Islet of Langerhans (tissue), 1 donor: Measurements from ENCODE around the gene SLC2A8.
A peak's percentile ranks its signal among the peaks of the same experiment; 100 is the strongest.

Experiments
- FAIRE-seq: peaks from one replicate; lab custom pipeline; 2011; peaks lifted over from hg19 to GRCh38; lab: Jason Lieb, UNC

Gene SLC2A8, protein sequence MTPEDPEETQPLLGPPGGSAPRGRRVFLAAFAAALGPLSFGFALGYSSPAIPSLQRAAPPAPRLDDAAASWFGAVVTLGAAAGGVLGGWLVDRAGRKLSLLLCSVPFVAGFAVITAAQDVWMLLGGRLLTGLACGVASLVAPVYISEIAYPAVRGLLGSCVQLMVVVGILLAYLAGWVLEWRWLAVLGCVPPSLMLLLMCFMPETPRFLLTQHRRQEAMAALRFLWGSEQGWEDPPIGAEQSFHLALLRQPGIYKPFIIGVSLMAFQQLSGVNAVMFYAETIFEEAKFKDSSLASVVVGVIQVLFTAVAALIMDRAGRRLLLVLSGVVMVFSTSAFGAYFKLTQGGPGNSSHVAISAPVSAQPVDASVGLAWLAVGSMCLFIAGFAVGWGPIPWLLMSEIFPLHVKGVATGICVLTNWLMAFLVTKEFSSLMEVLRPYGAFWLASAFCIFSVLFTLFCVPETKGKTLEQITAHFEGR

DNA sequence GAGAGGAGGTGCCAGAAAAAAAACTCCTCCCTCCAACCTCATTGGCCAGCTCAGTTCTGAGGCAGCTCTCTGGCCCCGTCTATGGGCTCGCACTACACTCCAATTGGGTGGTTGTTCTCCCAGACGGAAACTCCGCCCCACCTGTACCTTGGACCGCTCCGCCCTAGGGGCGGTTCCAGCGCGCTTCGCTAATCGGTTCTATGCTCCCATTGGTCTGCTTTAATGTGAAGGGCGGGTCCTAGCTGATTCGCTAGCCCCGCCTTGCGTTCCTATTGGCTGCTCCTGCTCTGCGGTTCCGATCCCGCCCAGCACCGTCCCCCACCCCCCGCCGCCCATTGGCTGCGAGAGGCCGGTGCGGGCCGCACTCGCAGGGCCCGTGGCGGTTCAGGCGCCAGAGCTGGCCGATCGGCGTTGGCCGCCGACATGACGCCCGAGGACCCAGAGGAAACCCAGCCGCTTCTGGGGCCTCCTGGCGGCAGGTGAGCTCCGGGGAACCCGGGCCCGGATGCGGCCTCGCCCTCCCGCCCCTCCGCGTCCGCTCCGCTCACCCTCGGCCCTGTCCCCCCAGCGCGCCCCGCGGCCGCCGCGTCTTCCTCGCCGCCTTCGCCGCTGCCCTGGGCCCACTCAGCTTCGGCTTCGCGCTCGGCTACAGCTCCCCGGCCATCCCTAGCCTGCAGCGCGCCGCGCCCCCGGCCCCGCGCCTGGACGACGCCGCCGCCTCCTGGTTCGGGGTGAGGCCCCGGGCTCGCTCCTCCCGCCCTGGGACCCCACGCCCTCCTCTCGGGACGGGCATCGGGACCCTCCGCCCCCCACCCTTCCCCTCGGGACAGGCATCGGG, at the start of gene SLC2A8:
SLC2A8 (plus strand) TSS at position 362 of the 838 bp plus-strand sequence; CDS start at position 424, 62 bp downstream.
- peak; percentile 97 for FAIRE-seq

DNA sequence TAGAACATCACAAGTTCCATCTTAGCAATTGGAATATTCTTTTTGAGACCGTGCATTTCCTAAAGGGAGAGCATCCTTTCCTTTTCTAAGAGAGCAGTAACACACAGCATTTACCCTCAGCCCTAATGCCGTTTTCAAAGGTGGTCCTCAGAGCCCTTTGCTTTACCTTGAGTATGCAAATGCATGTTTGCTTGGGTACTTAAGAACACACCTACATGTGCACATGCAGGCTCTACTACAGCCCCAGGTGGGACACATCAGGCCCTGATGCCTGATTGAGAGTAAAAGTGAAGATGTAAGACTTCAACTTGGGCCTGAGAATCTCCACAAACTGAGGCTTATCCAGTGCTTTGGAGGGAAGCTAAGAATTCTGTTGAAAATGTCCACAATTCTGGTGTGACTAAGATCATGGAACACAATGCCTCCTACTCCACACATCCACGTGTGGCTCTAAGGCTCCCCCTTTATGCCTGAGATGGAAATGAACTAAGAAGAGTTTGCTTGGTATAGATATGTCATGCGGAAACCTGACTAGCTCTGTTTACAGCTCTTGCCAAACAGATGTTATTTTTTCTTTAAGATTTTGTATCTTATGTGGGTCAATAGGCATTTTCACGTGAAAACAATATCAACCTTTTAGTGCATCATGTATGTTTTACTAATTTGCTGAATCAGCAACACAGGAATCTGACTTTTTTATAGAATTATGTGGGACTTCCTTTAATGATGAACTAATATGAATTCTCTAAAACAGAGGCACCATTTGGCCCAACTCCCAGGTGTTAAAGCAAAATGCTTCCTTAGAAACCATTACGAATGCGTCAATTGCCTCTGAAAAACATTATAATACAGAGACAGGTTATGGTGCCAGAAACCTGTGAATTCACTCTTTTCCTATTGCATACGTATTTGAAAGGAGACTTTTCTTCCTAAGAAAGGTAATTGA, 48.9 kb upstream of the SLC2A8 start:
- FAIRE-seq = peak; percentile 55

DNA sequence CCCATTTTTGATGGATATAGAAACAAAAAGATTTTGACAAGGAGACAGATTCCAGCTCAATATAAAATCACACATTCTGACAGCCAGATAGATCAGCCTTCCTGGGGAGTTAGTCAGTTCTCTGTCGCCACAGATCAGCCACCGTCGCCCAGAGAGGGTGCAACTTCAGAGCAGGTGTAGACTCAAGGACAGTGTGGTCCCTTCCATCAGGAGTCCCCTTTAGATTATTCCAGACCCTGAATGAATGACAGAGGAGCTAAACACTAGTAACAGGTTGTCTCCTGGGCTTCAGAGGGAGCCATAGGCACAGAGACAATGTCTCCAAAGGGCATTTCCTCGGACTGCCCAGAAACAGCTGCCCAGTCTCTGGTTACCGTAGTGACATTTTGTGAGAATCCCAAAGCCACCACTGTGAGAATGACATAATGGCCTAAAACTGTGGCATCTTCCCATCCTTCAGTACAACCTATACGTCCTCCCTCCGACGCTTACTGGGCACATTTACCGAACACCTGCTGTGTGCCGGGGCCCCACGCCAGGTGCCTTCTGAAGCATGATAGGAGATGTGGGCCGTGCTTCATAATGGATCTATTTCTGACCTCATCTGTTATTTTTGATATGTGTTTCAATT, 47.4 kb upstream of the SLC2A8 start:
- no peak for FAIRE-seq

DNA sequence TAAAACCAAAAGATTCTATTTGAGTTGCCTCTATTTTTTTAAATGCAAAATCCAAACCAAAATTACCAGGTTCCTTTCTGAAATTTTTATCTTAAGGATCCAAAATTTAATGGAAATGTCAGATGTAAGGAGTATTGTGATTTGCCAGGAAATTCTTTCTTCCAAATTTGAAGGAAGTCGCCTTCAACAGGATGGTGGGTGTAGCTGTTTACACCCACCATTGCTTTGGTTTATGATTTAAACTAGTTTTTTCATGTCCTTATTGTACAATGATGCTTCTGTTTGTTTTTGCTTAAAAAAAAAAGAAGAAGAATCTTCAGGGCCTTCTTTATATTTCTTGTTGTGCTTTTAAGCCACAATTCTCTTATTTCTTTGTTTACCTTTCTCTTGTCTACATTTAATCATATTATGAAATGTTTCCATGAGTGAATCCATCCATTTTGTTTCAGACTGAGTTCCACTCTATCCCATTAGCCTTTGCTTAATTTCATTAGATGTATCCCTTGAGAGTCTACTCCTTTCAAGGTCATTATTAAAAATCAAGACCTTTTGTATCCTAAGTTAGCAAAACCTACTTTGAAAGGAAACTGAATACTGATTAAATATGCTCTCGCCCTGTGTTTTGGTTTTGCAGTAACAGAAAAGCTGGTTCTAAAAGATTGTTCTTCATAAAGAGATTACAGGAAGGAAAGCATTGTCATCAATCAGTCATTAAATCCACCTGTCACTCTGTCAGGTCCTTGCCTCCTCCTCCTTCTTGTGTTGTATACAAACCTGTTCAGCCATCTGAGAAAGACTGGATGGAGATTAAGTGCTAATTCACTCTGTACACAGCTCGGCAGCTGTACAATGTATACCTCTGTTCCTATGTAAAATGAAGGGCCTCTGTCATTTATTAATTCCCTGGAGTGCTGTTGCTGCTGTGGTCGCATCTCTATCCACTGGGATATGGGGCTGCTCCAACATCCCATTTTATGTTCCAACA, 45.5 kb upstream of the SLC2A8 start:
- FAIRE-seq = no peak

DNA sequence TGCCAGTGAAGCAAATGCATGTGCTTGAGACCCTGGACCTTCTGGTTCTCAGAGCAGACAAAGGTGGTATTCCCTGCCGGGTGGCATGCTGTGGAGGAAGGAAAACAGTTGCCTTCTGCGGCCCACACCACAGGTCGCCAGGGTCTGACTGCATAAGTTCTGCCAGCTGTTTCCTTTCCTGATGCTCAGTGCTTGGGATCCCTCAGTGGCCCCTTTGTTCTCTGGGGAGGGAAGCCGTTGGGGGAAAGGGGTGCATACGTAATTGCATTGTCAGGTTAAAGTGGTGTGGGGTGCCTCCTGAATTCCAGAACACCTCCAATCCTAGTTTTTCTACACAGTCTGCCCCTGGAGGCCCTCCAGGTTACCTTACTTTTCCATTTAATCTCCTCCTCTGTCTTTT, 43.1 kb upstream of the SLC2A8 start:
- FAIRE-seq = no peak

DNA sequence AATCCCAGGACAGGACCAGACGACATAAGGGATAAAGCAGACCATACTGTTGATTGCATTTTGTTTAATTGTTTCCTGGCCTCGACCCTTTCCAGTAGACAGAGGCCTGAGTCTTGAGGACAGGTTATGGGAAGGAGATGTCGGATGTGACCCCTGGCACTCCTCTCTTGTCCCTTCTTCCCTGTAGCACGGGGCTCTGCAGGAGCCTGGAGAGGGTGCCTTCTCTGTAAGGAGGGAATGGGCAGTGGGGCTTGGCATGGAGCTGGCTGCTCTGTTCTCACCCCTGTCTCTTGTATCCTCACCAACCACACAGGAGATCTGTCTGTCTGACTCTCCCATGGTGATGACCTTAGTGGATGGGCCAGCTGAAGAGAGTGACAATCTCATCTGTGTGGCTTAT, 40.1 kb upstream of the SLC2A8 start:
- no peak for FAIRE-seq

DNA sequence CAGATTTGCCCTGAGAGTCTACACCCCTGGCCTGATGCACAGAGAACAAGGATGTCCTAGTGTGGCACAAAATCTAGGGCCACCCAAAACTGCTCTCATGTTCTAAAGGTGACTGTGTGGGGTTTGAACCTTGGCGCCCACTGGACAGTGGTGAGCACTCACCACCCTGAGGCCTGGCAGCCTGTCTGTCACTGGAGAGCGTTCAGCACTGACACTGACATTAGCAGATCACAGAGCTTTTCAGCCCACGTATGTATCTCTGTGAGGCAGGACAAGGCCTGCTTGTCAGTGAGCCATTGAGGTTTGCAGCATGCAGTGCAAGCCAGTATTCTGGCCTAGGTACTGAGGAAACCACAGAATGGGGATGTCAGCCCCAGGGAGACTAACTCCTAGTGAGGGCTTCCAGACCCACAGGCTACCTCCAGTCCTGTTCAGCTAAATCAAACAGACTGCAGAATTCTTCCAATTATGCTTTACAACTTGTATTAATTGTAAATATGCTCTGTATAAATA, 38.9 kb upstream of the SLC2A8 start:
- no peak for FAIRE-seq

DNA sequence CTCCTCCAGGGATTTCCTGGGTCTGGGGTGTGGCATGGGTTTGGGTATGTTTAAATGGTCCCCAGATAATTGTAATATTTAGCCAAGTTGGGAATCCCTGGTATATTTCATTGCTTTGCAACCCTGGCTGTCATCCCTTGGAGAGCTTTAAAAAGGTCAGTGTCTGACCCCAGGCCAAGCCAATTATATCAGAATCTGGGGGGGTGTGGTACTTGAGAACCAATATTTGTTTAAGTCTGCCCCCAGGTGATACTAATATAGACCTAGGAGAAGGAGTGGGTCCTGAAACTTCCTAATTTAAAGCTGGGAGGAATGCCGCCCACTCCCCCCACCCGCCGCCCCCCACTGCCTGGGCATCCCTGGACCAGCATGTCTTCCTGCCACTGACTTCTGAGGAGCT, 38.2 kb upstream of the SLC2A8 start:
- no peak for FAIRE-seq

DNA sequence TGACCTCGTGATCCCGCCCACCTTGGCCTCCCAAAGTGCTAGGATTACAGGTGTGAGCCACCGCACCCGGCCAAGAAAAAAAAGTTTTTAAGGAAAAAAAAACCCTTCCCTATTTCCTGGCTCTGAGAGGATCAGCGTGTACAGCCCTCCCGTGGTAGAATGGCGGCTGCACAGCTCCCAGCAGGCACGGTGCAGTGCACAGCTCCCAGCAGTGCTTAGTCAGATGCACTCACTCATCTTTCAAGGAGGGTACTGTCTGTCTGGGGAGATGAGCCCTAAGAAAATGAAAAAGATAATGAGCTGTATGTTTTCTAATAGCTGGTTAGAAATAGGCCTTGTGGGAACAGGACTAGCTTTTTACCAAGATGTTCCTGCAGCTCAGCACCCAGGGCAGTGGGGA, 36.7 kb upstream of the SLC2A8 start:
- FAIRE-seq = no peak

DNA sequence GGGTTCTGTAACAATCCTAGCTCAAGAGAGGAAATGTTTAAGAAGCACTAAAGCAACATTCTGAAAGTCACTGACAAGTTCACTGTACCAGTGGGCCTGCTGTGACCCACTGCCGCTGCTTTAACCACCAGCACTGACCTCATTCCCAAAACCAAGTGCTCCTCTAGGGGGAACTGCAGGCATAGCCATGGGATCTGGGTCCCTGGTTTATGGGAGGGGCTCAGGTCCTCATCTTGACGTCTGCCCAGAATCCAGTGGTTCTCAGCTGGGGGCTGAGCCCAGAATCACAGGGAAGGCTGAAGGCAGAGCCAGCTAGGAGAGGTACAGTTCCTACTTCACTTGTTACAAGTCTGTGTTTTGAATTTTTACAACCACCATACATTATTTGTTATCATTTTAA, 36.1 kb upstream of the SLC2A8 start:
- FAIRE-seq = no peak

DNA sequence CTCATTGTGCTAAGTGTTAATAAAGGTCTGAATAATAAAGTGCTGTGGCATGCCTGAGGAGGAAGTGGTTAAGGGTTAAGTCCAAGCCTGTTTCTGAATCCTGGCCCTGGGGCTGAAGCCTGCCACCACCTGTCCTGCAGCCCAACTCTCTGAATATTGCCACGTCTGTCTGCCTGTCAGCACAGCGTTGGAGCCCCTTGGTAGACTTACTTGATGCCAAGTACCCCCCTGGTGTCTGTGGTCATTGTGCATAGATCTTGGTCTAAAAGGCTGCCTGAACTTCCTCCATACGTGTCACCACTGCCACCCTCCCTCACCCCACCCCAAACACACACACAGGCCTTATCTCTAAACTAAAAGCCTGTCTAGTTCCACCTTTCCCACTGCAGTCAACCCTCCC, 35.4 kb upstream of the SLC2A8 start:
- FAIRE-seq = no peak

DNA sequence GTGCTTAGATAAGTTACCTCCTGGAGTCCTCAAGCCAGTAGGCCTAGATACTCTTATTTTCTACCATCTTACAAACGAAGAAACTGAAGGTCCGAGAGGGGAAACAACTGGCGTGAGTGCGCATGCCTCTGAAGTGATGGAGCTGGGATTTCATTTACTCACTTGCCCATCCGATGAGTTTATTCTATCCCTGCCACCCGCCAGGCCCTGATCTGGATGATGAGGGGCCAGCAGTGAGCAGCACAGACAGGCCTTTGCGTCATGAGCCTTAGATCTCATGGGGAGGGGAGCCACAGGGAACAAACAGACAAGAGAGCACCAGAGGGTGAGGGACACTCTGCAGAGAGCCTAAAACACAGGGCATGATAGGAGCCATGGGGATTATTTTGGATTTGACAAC, 34.1 kb upstream of the SLC2A8 start:
- no peak for FAIRE-seq

DNA sequence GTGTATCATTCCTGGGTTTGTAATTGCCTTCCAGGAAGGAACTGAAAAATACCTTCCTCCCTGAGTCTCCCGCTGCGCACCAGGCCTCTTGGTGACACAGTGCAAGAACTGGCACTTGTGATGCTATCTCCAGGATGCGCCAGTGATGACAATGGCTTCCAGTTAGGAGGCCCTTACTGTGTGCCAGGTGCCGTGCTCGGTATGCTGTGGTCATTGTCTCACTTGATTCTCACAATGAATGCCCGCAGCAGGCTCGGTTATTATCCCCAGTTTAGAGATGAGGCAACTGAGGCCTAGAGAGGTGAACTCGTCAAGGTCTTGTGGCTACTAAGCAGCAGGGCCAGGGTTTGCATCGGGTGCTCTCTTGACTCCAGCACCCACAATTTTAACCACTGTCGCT, 31.5 kb upstream of the SLC2A8 start:
- FAIRE-seq = no peak

DNA sequence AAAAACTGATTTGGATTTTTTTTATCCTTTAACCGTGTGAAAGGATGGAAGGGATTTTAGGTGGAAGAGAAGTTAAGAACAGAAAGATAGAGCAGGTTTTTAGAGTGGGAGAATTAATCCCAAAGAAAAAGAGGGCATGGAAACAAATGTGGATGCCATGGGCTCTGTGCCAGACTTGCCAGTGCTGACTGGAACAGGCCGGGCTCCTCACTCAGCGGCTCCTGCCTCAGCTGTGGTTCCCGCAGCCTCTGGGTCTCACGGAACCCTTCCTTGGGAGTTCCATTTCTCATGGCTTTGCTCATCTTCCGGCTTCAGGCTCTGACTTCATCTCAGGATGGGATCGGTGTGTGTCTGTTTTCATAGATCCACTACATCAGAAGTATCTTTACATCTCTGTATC, 30.4 kb upstream of the SLC2A8 start:
- no peak for FAIRE-seq

DNA sequence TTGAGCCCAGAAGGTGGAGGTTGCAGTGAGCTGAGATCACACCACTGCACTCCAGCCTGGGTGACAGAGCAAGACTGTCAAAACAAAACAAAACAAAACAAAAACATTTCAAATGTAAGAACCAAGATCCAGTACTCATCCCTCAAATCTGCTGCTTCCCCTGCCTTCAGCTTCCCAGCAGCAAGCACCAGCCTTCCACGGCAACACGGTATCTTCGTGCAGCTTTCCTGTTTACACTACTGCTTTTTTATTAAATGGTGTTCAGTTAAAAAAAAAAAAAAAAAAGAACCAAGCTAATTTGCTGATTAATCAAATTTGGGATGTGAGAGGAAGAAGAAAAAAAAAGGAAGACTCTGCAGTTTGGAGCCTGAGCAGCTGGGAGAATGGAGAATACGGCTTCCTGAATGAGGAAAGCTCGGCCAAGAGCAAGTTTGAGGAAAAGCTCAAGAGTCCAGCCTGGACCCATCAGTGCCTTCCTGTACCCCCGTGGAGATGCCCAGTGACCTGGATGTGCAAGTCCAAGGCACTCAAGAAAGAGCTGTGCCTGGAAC, 28.0 kb upstream of the SLC2A8 start:
- FAIRE-seq = no peak

DNA sequence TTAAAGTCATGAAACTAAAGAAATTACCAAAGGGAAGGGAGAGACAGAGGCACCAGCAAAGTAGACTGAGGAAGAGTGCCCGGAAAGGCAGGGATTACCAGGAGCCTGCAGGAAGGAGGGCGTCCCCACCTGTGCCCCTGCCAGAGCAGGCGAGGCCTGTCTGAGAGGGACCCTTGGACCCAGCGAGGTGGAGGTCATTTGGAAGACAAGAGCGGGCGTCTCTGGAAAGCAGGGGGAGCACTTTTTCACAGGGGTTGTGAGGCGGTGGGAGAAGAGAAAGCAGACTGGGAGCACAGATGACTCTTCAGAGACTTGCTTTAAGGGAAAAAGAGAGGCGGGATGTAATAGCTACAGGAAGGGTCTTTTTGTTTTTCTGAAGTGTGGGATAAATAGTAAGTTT, 27.5 kb upstream of the SLC2A8 start:
- no peak for FAIRE-seq

DNA sequence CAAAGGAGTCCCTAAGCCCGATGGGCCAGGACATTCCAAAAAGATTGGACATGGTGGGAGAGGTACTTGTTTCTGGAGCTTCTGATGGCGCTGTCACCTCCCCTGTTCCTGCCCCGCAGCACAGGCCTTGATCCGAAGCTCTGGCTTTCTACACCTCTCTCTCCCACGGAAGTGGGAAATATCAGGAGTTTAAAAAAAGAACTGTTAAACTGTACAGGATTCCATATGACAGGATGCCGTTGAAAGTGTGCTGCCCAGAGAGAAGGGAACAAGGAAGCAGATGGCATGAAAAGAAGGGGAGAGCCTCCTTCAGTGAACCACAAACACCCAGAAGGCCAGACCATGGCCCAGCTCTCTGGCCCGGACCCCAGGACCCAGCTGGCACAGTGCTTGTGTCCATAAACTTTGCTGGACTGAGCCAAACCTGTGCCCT, 26.8 kb upstream of the SLC2A8 start:
- no peak for FAIRE-seq

DNA sequence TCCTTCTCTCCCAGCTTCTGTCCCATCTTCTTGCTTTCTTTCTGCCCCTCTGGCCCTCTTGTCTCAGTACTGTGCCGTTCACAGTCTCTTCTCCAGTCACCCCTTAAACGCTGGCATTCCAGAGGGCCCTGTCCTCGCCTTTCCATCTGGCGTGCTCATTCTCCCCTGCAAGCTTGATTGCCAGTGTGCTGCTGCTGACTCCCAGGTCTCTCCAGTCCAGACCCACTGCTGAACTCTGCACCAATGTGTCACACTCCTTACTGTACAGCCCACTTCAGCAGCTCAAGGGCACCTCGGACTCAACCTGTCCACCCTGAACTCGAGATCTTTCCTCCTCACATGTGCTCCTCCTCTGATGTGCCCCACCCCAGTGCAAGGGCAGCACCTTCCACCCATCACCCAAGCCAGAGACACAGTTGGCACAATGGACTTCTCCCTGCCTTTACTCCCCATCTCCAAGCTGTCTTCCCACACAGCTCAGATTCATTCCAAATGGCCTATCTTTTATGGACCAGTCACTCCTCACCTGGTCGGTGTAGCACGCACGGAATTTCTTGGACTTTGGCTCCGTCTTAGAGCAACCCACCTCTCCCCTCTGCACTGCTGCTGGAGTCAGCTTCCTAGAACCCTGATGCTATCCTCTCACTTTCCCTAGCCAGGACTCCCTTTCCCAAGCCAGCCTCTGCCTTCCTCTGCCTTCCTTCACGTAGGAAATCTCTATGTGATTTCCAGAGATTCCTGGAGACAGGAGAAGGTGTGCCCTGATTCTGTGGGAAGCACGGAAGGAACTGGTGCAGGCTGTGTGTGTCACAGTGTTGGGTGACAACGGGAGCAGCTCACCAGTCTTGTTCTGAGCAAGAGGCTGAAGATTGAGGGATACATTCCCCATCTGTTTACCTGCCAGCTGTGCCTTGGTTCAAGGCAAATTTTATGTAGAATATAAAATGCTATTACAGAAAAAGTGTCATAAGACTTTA, 26.0 kb upstream of the SLC2A8 start:
- no peak for FAIRE-seq

DNA sequence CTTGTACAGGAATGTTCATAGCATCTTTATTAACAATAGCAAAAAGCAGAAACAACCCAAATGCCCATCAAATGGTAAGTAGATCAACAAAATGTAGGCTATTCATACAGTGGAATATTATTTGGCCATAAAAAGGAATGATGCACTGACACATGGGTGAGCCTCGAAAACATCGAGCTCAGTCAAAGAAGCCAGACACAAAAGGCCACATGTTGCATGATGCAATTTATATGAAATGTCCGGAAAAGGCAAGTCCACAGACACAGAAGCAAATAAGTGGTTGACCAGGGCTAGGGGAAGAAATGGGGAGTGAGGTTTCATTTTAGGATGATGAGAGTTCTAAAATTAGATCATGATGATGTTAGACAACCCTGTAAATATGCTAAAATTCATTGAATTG, 16.5 kb upstream of the SLC2A8 start:
- no peak for FAIRE-seq
